Activated effector memory CD4-positive, alpha-beta T cell treated with anti-CD3 and anti-CD28 coated beads, Interleukin-2, amount 50 U/mL, for 16 hours (primary cell): ENCODE data around the gene TPD52L3.

ENCODE experiments used
- DNase-seq: peaks from one replicate; pipeline ENCODE4 v3.0.0-alpha.2; 2020

The TPD52L3 gene

DNA sequence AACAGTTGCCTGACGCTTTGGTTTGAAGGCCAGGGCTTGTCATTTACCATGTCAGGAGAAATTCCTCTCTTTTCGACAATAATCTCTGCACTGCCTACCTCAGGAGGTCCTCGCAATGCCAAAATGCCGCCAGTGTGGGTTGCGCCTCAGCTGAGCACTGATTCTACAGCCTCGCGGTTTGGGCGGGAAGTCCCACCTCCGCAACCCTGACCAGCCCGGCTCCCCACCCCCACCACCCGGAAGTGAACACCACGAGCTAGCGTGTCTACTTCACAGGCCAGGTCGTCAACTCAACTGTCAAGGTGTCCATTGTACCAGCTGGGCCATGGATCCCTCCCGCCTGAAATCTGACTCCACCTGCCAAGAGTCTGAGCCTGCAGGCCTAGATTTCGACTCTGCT lies at the start of gene TPD52L3:
TPD52L3 (plus strand) TSS at position 273 of the 400 bp plus-strand sequence. CDS start 221 bp downstream, outside the sequence.
- no peak for DNase-seq

- no peak for DNase-seq
These were observed 26.3 kb upstream of the TPD52L3 start for GRCh38 chr9:6301858-6302257.

DNA sequence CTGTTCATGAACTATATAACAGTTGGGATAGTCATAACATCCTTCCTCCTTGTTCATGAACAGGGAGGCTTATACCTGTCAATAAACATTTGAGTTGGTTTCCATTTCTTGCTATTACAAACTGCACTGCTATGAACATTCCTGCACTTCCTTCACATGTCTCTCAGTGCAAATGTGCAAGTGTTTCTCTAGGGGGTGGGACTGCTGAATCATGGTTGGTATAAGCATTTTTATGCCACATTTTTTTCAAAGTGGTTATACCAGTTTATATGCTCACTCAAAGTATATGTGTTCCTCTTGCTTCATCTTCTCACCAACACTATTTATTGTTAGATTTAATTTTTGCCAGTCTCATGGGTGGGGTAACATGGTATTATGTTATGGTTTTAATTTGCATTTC lies 25.8 kb upstream of the TPD52L3 start:
- DNase-seq, result no peak

GRCh38 chr9:6304232-6304631 lies 23.9 kb upstream of the TPD52L3 start:
- DNase-seq, result no peak

- DNase-seq, result no peak
These were observed 22.1 kb upstream of the TPD52L3 start for GRCh38 chr9:6305954-6306563.

DNA sequence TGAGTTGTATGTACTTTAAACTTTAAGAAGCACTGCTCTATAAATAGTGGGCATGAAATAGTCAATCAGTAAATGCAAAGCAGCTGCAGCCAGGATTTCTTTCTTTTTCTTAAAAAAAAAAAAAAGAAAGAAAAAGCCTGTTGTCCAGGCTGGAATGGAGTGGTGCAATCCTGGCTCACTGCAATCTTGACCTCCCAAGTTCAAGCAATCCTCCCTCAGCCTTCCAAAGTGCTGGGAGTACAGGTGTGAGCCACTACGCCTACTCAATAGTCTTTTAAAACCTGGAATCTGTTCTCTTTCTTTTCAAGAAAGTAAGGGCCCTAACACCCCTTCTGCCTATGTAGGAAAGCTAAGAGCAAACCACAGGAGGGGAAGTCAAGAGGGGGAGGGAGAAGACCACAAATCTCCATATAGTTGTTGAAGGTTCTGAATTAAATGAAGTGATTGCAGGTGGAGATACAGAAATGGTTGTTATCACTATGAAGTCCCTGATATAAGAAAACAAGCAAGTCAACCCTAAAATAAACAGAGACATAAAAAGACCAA lies 20.6 kb upstream of the TPD52L3 start:
- DNase-seq, result no peak

DNA sequence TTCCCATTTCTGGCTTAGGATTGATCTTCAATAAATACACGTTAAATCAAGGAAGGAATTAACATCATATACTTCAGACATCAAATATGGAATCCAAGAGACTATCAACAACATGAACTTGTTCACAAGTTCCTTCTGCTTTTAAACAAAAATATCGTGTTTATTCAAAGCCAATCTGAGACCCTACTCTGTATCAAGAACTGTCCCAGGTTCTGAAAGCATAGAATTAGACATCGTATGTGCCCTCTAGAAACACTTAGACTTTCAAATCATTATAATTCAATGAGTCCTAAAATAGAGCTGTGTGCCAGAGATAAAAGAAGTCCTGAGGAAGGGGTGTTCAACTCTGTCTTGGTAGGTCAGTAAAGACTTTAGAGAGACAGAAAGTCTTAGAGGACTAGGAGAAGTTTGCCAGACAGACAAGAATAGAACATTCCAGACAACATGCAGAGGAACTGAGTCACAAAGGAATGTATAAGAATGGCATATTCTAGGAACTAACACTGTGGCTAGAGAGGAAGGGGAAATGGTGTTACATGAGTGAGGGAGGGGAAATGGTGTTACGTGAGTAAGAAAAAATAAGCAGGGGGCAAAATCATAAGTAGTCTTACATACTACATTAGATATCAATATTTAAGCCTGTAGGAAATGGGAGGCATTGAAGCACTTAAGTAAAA lies 2.9 kb downstream of the TPD52L3 start:
- DNase-seq, result no peak

- no peak for DNase-seq
These were observed 6.1 kb downstream of the TPD52L3 start for GRCh38 chr9:6334305-6334704.

- DNase-seq, result no peak
These were observed 20.6 kb downstream of the TPD52L3 start for GRCh38 chr9:6348766-6349165.

- DNase-seq, result no peak
These were observed 23.6 kb downstream of the TPD52L3 start for GRCh38 chr9:6351737-6352136.

DNA sequence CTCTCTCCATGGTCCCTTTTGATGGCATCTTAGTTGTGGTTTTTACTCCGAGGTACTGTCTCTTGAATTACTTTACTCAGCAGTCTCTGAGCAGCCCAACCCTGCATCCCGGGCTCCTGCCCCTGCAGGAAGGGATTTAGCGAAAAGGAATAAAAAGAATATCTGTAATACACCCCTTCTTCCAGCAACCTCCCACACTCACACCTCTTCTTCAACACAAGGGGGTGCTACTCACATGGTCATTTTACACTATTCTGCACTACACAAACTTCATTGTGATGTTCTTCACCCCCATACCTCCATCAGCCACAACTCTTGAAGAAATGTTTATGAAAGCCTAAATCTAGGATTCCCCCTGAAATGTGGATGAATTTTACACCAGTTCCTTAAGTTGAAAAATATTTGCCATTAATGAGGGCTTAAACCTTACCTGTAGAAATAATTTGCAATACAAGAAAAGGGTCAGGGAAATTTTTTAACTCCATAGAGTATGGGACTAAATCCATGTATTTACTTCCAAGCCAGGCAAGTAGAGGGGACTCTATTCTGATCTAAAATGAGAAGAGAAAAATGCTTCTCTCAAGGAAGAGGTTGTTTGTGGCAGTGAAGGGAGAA lies 26.0 kb downstream of the TPD52L3 start:
- DNase-seq, result peak; percentile 65

DNA sequence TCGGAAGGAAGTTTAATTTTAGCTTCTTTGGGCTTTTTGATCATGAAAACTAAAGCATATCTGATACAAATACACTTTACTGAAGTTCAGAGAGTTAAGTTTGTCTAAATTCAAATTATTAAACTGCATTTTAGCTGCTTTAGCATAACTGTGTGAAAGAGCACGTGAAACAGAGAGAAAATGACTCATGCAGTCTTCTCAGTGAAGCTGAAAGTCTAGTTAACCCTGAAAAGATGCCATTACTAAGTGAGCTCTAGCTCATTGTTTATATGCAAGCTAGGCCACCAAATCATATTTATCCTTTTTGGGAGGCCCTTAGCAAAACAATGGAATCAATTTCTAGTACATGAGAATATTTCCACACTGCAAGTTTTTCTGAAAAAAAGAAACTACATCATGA lies 27.6 kb downstream of the TPD52L3 start:
- no peak for DNase-seq

DNA sequence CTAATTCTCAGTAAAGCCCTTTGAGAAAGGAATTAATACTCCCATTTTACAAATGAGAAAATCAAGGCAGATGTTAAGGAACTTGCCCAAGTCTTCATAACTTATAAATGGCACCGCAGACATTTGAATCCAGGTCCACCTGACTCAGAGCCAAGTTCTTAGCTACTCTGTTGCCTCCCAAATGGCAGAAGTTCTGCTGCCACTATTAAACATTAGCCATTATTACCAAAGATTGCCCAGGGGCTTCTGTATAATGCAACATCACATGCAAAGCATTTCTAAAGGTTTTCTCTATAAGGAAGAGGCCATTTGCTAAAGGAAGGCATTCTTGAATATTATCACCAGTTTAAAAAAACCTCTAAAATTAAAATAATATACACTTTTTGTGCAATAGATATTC lies 28.3 kb downstream of the TPD52L3 start:
- DNase-seq, result no peak

DNA sequence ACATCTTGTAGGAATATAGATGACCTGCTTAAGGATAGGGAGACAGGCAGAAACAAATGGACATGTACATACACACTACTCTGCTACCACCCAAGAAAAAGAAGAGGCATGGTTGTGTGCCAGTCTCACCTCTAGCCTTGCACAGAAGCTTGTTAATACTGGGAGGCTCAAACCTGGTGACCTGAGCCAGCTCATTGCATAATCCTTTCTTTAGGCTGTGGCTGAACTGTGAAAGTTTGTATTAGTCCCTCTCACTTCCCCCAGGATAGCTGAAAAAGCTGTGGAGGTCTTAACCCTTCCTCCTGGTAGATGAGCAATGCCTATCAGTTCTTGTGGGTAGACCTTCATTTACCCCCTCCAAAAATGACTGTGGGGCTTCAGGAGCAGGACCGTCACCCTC lies 28.7 kb downstream of the TPD52L3 start:
- DNase-seq, result no peak

- no peak for DNase-seq
These were observed 39.1 kb downstream of the TPD52L3 start for GRCh38 chr9:6367128-6367890.

DNA sequence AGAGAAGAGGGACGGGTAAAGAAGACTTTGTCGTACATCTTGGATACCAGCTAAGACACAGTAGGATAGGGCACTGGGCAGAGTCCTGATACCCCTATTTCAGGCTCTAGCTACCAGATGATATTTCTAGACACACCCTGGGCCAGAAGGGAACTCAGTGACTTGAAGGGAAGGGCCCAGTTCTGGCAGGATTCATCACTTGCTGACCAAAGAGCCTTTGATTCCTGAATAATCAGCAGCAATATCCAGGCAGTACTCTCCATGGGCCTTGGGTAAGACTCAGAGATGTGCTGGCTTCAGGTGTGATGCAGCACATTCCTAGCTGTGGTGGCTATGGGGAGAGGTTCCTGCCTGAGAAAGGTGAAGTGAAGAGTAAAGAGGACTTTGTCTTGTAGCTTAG lies 40.7 kb downstream of the TPD52L3 start:
- no peak for DNase-seq
